NCI-H524 (cell line): ENCODE results near the gene MOSPD3.
"Not testable (repeated sequence)": the region's sequence is repeated elsewhere in the genome, so short reads cannot be mapped to it uniquely, and the experiment has no call there.

ENCODE experiments used
- DNase-seq, 2 experiments: peaks; one replicate each; lab custom pipeline; 2025; lab: John Stamatoyannopoulos, UW

MOSPD3 gene, protein sequence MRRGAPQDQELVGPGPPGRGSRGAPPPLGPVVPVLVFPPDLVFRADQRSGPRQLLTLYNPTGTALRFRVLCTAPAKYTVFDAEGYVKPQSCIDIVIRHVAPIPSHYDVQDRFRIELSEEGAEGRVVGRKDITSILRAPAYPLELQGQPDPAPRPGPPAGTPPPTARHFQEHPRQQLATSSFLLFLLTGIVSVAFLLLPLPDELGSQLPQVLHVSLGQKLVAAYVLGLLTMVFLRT

DNA sequence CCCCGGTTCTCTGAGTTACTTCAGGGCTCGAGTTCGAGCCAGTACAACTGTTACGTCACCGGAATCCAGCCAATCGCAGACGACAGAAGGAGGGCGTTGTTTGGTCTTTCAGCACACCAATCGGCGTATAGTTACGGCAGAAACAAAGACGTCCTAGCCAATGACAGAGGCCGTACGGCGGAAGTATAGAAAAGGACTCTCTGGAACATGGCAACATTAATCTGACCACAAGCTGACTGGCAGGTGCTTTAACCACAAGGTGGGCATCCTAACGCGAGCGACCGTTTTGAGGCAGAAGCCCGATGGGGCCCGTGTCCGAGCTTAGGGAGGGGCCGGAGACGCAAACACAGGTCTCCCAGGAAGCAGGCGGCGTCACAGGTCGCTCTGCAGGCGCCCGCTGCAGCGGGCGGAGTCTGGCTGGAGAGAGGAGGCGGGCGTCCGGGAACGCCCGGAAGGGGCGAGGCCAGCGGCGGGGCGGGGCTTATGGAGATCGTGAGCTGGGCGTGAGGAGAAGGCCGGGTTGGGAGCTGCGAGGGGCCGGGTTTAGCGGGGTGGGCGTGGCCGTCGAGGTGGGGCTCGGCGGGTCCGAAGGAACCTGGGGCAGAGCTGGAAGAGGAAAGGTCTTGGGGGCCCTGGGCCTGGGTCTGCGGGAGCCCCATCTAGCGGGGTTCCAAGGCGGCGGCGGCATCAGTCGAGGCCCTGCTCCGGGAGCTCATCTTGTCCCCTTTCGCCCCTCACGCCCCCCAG is at the start of gene MOSPD3:
MOSPD3 (plus strand) TSS at position 558 of the 747 bp plus-strand sequence. CDS start 252 bp downstream, outside the sequence.
- DNase-seq = peak; percentile 96 to 99

DNA sequence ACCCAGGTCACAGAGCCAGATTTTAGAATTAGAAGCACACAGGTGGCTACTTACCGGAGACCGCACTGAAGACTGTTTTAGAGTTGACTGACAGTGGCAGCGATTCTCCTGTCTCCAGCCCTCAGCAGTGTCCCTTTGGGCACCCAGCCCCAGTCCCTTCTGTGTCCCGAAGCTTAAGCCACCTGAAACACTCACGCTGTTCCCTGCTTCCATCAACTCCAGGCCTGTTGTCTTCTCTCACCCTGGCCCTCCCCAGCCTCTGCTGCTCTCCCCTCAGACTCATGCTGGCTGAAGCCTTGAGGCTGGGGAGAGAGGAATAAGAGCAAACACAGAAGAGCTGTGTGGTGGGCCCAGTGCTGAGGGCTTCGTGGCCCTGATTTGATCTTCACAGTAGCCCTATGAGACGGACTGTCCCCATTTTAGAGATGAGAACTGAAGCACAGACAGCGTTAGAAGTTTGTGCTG is 49.2 kb upstream of the MOSPD3 start:
- no peak for DNase-seq

DNA sequence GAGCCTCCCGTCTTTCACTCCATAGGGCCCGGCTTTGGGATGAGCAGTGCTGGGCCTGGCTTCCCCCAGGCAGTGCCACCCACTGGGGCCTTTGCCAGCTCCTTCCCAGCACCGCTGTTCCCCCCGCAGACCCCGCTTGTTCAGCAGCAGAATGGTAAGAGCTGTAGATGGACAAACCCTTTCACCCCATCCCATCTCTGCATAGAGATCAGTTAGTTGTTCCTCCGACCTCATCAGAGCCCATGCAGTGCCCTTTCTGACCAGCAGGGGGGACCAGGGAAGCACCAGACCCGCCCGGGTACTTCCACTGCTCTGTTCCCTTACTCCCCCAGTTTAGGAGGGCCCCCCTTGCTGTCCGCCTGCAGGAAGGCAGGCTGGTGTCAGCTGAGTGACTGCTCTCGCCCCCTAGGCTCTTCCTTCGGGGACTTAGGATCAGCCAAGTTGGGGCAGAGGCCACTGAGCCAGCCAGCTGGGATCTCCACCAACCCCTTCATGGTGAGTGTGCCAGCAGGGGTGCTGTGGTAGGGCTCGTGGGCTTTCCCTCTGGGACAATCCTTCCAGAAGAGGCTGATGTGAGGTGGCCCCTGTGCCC is 48.4 kb upstream of the MOSPD3 start:
- peak; percentile 24 to 37 for DNase-seq

DNA sequence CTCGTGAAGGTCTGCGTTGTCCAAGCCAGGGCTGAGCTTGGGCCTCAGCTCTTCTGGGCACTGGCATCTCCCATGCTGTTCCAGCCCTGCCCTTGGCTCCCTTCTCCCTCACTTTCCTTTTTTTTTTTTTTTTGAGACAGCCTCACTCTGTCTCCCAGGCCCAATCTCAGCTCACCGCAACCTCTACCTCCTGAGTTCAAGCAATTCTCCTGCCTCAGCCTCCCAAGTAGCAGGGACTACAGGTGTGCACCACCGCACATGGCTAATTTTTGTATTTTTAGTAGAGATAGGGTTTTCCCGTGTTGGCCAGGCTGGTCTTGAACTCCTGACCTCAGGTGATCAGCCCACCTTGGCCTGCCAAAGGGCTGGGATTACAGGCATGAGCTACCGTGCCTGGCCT is 47.9 kb upstream of the MOSPD3 start:
- not testable (repeated sequence) for DNase-seq

DNA sequence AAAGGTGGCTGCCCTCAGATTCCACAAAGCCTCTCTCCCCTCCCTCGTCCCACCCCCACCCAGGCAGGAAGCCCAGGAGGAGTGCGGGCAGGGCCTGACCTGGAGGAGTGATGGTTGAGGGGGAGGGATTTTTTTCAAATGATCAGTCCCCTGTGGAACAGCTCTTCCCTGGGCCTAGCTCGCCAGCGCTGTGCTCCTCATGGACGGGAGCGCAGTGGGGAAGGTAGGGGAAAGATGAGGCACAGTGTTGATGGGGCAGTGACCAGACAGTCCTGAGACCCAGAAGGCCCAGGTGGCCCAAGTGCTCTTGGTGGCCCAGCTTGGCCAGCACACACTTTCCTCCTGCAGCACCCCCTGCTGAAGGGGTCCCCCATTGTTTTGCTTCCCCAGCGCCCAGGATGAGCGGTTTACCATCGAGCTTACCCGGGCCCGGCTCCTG is 47.2 kb upstream of the MOSPD3 start:
- no peak for DNase-seq

DNA sequence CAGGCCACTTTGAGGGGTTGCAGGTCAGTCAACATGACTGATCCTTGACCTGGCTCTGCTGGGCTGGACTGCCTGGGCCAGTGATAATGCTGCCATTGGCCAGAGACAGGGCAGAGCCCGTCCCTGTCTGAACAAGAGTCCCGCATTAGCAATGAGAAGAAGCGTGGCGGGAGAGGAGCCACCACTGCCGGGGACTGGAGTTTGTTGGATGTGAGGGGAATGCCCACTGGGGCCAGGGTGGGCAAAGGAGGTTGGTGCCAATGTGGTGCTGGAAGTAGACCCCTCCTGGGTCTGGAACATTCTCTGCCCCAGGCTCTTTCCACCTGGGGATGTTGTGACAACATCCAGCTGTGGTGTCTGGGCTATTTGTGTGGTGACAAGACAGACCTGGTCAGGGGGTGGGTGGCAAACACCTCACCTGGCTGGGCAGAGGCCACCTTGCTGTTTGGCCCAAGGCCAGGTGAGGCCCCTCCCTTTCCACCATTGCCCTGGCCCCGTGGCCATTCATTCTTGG is 46.3 kb upstream of the MOSPD3 start:
- no peak for DNase-seq

DNA sequence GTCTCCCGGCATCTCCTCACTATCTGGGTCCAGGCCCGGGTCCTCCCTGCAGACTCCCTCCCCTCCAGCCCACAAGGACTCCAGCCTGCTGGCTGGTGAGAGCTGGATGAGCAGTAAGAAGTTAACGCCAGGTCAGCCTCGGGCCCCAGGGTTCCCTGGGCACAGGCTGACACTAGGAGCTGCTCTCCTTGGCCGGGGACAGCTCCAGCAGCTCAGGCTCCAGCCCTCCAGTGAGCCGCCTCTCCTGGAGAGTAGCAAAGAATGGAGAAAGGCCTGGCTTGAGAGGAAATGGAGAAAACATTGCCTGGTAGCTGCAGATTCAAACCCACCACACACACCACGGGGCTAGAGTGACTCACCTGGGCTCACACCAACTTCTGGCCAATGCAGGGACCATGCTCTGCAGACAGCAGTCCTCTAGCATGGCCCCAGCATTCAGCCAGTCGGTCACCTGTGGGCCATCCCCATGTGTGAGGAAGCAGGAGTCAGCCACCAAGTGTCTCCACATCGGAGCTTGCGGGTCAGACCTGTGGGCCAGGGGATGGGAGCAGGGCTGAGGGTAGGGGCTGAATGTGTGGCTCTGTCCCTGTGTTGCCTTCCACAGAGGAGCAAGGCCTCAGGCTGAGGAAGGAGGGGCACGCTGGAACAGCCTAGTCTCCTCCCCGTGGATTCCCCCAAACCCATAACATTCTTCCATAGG is 45.2 kb upstream of the MOSPD3 start:
- no peak for DNase-seq

DNA sequence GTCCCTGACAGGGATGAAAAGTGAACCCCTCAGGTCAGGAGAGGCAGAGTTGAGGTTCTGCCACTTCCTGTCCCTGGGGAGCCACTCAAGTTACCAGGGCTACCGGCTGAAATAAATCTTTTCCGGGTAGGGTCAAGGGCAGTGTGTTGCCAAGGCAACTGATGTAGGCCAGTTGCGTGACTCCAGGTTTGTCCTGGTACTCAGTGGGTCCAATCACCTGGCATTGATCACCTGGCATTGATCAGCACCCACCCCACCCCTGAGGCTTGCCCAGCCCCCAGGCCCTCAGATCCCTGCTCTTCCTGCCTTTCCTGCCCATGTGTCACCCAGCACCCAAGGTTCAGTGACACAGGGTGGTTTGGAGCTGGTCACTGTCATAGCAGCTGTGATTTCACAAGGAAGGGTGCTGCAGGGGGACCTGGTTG is 44.6 kb upstream of the MOSPD3 start:
- peak in 1 of 2 experiments; percentile 11 for DNase-seq

DNA sequence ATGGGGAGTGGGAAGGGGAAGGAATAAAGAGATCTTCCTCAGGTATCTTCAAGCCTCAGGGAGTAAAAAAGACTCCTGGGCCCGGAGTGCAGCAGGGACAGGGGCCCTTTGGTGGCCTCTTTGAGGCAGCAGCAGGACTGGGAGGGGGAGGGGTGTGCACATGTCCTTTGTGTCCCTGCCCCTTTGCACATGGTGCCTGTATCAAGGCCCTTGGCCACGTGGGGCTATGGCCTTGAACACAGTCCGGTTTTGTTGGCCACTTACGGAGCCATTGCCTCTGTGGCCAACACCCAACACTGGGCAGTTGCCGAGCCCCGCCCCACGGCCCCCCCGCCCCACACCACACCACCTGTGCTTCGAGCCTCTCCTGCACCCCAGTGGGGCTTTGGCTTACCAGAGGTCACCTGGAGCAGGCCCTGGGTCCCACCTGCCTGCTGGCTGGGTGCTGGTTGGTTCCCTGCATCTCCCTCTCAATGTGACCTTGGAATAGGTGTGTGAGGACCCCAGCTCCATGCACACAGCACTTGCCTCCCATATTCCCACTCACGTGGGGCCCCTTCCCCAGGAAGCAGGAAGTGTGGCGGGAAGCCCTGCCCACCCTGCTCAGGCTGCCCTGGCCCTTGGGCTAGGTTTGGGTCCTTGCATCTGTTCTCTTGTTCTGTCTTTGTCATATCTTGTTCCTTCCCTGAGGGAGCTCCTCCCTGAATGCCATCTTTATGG is 44.0 kb upstream of the MOSPD3 start:
- DNase-seq = peak in 1 of 2 experiments; percentile 10

DNA sequence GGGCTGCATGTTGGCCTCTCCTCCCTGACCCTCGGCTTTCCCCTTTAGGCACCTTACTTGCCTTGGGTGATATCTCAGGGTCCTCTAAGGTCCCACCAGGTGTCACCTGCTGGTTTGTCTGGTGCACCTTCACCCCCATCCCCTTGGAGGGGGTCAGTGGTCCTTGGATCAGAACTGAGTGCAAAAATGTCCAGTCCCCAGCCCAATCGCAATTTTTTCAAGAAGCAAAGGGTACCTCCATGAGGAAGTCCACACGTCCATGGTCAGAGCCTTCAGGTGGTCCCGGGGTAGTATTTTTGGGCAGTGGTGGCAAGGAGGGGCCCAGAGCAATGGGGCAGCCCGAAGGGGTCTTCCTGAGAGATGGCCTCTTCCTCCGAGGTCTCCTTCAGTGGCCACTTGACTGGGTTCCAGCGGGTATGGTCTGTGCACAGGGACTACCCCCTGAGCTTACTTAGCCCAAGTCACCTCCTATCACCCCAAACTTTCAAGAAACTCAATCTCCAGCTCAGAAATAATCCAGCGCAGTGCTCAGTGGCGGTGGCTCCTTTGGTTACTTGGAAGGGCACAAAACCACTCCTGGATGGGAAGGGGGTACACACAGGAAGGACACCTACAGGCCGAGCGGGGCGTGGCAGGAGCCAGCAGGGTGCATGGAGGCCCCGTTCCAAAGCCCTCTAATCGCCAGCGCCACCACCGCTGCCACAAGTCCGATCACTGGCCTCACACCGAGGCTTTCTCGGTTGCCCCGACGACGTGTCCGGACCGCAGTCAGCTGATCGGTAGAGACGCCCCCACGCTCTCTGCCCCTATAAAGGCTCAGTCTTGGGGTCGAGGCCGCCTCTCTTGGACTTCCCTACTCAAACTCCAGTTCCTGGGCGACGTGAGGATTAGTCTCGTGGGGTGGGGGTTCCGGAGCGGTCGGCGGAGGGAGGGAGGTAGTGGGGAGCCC is 43.2 kb upstream of the MOSPD3 start:
- peak; percentile 16 to 65 for DNase-seq

DNA sequence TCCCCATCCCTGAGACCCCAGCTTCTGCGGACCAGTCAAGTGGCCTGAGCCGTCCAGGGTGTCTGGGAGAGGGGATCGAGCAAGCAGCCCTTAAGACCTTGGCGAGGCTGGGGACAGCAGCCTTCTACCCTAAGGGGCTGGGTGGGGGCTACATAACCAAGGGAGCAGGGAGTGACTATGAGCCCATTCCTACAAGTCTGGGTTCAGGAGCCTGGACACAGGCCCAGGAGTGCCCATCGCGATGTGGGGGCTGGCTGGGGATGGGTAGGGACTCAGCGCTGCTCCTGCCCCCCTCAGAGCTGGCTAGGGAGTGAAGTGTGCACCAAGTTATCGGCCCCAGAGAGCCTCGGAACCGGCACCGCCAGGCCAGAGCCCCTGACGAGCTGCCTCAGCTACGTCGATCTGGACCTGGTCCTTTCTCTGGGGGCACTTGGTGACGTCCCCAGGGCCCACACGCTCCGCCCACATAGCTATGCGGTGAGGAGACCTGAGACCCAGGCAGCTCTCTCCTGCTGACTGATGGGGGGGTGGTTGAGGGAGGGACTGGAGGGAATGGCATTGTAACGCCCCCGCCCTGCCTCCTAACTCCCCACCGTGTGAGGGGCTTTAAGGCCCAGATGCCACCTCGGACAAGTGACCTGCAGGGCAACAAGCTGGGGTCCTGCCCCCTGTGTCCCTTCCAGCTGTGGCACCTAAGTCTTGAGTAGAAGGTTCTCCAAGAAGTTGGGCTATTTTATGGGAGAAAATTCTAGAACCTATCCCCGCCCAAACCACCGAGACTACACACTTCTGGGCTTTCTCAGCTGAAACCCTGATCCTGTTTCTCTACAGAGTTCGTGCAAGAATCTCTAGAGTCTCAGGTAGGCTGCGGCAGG is 41.1 kb upstream of the MOSPD3 start:
- DNase-seq = no peak

DNA sequence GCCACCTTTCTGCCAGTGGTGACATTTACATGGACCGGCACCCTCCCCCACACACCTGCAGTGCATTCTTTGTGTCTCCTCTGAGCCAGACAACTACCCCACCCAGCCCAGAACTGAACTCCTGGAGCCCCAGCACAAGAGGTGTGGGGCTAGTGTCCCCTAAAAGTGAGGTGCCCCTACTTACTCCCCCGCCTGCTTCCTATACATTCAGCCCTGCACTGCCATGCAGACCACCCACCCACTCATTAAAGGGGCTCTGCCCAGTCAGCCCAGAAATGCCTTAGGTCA is 40.6 kb upstream of the MOSPD3 start:
- DNase-seq = no peak

DNA sequence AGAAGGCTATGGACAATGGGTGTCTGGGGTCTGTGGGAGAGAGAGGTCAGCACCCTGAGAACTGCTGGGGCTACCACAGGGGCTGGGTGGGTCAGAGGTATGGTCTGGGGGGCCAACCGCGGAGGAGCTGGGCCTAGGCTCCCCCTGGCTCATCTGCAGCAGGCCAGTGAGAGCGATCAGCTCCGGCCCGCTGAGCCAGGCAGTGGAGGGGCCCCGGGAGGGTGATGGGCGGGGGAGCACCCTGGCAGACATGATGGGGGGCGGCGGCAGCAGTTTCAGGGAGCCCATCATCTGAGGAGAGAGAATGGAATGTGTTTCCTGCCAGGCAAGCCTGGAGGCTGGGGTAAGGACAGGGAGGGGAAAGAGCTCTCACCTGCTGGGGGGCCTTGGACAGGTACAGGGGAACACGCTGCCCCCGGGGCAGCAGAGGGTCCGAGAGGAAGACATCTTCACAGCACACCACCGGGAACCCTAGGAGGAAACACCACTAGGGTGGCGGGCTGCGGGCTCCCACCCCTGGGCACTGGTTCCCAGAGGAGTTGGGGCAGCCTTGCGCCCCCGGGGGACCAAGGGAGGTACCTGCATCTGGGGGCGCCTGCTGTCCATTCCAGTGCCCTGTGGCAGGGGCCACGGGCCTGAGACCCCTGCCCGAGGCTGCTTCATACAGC is 39.9 kb upstream of the MOSPD3 start:
- DNase-seq = no peak

DNA sequence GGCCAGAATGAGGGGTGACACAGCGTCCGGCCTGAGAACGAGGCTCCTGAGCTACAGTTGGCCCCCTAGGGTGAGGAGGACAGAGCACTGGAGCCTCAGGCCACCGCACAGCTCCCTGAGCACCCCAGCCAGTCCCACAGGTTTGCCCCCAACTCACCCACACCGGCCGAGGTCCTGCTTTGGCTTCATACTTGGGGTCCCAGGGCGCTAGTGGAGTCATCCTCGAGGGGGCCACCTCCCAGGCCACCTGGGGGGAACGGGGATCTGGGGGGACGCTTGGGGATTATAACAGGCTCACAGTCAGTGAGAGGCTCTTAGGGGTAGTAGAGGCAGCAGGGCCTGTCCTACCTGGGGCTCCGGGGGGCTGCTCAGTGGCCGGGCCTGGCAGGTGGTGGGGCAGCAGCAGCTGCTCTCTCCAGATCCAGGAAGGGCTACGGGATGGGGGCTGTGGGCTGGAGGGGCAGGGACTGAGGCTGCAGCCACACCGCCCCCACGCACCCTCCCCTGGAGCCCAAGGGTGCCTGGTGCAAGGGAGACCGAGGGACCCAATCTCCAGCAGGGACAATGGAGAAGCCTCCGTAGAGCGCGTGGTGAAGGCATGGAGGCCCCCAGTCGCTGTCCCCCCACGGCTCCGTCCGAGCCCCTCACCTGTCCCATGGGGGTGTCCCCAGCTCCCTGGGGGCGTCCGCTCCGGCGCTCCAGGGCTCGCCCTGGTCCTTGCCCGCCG is 39.2 kb upstream of the MOSPD3 start:
- DNase-seq = no peak

DNA sequence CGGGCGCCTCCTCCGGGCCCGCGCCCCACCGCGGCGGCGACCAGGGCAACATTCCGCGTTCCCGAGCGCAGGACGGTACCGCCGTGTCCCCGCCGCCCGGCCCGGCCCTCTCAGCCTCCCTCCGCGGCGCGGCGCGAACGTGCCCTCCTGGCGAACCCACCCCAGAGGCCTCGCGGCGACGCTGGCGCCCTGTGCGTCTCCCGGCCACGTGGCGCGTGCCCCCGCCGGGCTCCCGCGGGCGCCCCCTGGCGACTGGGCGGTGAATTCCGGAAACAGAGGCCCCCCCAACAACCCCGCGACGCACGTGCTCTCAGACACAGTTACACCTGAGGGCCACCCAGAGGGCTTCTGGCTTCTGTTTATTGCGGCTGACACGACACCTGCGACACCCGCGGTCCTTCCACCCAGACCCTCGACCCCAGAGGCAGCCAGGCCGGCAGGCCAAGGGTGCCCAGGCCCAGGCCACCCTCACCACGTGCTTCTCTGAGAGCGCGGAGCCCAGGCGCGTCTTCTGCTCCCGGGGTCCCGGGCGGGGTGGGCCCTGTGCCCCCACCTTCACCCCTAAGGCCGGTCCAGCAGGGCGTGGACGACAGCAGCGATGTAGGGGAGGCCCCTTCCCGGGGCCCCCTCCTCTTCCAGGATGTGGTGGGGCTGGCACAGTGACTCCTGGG is 38.5 kb upstream of the MOSPD3 start, which contains the start of gene SAP25:
SAP25 (minus strand) TSS at position 210 of the 671 bp plus-strand sequence; CDS start at position 52, 158 bp downstream.
- DNase-seq = no peak

DNA sequence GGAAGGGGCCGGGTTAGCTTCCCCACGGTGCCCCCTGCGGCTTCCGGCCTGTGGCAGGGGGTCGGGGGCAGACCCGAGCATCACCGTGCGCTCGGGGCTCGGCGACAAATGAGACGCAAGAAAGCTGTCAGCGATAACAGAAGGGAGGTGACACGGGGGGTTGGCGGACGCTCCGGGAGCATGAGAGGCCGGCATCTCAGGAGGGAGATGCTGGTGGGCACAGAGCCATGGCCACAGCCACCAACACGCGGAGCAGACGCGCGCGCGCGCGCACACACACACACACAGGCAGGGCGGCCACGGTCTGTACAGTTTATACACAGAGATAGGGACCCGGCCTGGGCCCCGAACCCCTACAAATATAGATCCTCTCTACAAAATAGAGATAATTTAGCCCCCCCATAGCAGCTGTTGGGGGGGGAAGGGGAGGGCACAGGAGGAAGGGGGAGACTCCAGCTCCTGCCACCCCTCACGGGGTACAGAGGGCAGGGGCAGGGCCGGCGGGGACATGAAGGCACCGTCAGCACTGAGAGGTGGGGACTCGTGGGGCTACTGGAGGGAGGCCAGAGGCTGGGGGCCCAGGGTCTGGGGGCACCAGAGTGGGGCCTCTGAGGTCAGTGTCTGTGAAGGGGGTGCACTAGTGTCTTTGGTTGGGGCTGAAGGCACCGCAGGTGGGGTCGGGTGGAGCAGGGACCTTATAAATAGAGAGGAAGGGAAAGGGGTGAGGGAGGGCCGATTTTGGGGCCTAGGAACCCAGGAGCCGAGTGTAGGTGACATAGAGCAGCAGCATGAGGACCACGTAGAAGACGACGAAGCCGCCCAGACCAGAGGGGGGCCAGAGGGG is 37.8 kb upstream of the MOSPD3 start:
- no peak for DNase-seq

DNA sequence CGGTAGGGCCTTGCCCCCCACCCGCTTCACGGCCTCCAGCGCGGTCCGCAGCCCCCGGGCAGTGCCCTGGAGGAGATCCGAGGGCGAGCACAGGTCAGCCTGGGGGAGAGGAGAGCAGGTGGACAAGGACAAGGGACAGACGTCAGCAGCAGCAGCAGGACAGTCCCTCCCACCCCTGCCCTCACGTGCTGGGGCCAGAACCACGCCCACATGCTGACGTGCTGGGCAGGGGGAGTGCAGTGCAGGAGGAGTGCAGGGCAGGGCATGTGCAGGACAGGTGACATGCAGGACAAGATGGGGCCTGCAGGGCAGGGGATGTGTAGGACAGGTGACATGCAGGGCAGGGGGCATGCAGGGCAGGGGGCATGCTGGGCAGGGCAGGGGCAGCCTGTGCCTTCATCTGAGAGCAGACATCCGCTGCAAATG is 37.1 kb upstream of the MOSPD3 start:
- DNase-seq = no peak
